Gastroesophageal sphincter (tissue), 3 donors: ENCODE data around the gene PTPN23.

Experiments
- EP300 ChIP-seq: sonication (generic); formaldehyde crosslinking; IDR thresholded peaks from one replicate; pipeline ENCODE4 v1.6.1; 2017; ENCODE audit warnings: antibody characterized with exemption, mild to moderate bottlenecking
- POLR2A ChIP-seq, 2 donors: fragments of 450-650 bp; IDR thresholded peaks; one replicate each; pipeline ENCODE4 v1.6.1; 2017; ENCODE audit warnings: antibody characterized with exemption in 2 of 2, mild to moderate bottlenecking in 2 of 2, moderate library complexity in 1 of 2
- POLR2AphosphoS5 ChIP-seq: sonication (generic); formaldehyde crosslinking; IDR thresholded peaks from one replicate; pipeline ENCODE4 v1.6.1; 2017; ENCODE audit warnings: antibody characterized with exemption
- TF ChIP-seq, protein P1 (sequence below), 4 experiments: fragments of 200-600 bp in 2 of 4; fragments of 450-650 bp in 2 of 4; sonication (generic) in 1 of 4; IDR thresholded peaks; one replicate each; pipeline ENCODE4 v1.5.1; 2017 to 2019; ENCODE audit warnings: antibody characterized with exemption in 4 of 4, mild to moderate bottlenecking in 2 of 4, moderate library complexity in 2 of 4

DNA sequence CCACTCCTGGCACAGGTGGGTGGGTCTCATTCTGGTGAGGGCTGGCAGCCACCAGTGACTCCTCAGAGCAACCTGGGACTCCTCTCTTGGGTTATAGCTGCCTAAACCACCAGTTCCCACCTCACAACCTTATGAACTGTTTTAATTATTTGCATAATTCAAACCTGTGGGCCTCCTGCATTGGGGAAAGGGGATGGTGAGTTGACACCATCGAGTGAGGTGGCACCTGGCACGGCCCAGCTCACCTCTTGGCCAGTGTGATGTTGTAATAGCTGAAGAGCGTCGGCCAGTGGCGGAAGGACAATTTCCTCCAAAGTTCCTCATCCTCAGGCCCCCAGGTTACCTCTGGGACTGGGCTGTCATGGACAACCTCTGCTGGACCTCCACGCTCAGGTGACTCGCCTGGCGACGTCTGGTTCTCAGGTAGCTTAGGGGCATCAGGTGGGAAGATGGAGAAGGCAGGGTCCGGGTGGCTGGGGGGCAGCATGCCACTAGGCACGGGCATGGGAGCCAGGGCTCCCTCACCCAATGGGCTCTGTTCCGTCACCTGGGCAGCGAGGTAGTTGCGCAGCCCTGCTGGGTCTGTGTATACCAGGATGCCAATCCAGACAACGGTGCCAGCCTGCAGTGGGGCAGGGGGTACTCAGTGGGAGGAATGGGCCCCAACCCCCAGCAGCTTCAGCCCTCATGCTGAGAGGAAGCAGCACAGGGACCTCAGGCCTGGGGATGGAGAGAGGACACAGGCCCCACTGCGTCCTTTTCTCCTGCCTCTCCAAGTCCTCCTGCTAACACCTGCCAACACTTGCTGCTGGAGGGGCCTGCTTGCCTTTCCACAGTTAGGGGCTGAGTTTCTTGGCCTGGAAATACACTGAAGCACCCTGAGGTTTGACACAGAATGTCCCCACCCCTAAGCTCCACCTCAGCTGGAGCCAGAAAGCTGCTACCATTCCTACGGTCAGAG lies 38.5 kb downstream of the PTPN23 start:
- TF ChIP-seq, protein P1, sequence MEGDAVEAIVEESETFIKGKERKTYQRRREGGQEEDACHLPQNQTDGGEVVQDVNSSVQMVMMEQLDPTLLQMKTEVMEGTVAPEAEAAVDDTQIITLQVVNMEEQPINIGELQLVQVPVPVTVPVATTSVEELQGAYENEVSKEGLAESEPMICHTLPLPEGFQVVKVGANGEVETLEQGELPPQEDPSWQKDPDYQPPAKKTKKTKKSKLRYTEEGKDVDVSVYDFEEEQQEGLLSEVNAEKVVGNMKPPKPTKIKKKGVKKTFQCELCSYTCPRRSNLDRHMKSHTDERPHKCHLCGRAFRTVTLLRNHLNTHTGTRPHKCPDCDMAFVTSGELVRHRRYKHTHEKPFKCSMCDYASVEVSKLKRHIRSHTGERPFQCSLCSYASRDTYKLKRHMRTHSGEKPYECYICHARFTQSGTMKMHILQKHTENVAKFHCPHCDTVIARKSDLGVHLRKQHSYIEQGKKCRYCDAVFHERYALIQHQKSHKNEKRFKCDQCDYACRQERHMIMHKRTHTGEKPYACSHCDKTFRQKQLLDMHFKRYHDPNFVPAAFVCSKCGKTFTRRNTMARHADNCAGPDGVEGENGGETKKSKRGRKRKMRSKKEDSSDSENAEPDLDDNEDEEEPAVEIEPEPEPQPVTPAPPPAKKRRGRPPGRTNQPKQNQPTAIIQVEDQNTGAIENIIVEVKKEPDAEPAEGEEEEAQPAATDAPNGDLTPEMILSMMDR (IDR thresholded peaks at IDR 0.05), result no peak
- TF ChIP-seq POLR2A (IDR thresholded peaks at IDR 0.05) (no peak), EP300 (no peak), POLR2AphosphoS5 (no peak)
